Glomerular visceral epithelial cell (primary cell): ENCODE results near the gene TM9SF4.
A peak's percentile ranks its signal among the peaks of the same experiment; 100 is the strongest.
"Not testable (repeated sequence)": the region's sequence is repeated elsewhere in the genome, so short reads cannot be mapped to it uniquely, and the experiment has no call there.

Experiments
- DNase-seq: peaks from one replicate; pipeline ENCODE4 v3.0.0-alpha.2; 2016; ENCODE audit errors: extremely low spot score

Gene TM9SF4

GRCh38 chr20:32091888-32092346, 17.6 kb upstream of the TM9SF4 start:
- DNase-seq: peak; percentile 76

GRCh38 chr20:32098786-32099185, 10.7 kb upstream of the TM9SF4 start:
- no peak for DNase-seq

- DNase-seq: no peak
These were observed 611 bp upstream of the TM9SF4 start for GRCh38 chr20:32108814-32109391.

- no peak for DNase-seq
These were observed 725 bp downstream of the TM9SF4 start for GRCh38 chr20:32110173-32110704.

GRCh38 chr20:32110727-32111126, 1.2 kb downstream of the TM9SF4 start:
- no peak for DNase-seq

- DNase-seq: no peak
These were observed 1.7 kb downstream of the TM9SF4 start for GRCh38 chr20:32111156-32111686.

- DNase-seq: no peak
These were observed 2.2 kb downstream of the TM9SF4 start for GRCh38 chr20:32111753-32112152.

- DNase-seq: no peak
These were observed 3.3 kb downstream of the TM9SF4 start for GRCh38 chr20:32112841-32113240.

GRCh38 chr20:32113591-32114260, 4.2 kb downstream of the TM9SF4 start:
- DNase-seq: no peak

GRCh38 chr20:32114305-32114960, 4.9 kb downstream of the TM9SF4 start:
- no peak for DNase-seq

GRCh38 chr20:32115211-32115767, 5.8 kb downstream of the TM9SF4 start:
- DNase-seq: no peak

GRCh38 chr20:32116079-32116521, 6.6 kb downstream of the TM9SF4 start:
- no peak for DNase-seq

- not testable (repeated sequence) for DNase-seq
These were observed 7.3 kb downstream of the TM9SF4 start for GRCh38 chr20:32116796-32117195.

- not testable (repeated sequence) for DNase-seq
These were observed 8.9 kb downstream of the TM9SF4 start for GRCh38 chr20:32118427-32118826.

GRCh38 chr20:32119734-32120133, 10.2 kb downstream of the TM9SF4 start:
- no peak for DNase-seq

GRCh38 chr20:32121908-32122307, 12.4 kb downstream of the TM9SF4 start:
- not testable (repeated sequence) for DNase-seq

GRCh38 chr20:32123088-32123487, 13.6 kb downstream of the TM9SF4 start:
- DNase-seq: no peak

GRCh38 chr20:32124916-32125454, 15.5 kb downstream of the TM9SF4 start:
- DNase-seq: no peak

GRCh38 chr20:32125506-32125905, 16.0 kb downstream of the TM9SF4 start:
- no peak for DNase-seq

GRCh38 chr20:32126919-32127318, 17.4 kb downstream of the TM9SF4 start:
- no peak for DNase-seq

- DNase-seq: no peak
These were observed 17.8 kb downstream of the TM9SF4 start for GRCh38 chr20:32127347-32127746.

- DNase-seq: no peak
These were observed 18.7 kb downstream of the TM9SF4 start for GRCh38 chr20:32128167-32128566.
